PC-9 (cell line): Measurements from ENCODE around the gene ZNF555. TPM values are rescaled to one million over a fixed set of nuclear protein-coding genes. Genes with fewer than 3 reads are reported as not detected.

Source experiments
- BruUV-seq: library from RNA; stranded (reverse); fragments of 400-500 nt; replicated peaks from 2 replicates; lab custom pipeline; 2021; lab: Mats Ljungman, UMichigan
- CTCF ChIA-PET: fragments of 300-600 bp; sonication (Branson Sonifier 250); formaldehyde crosslinking; loops from one replicate; lab custom pipeline; 2022; ENCODE audit warnings: antibody characterized with exemption; lab: Charles Lee
- POLR2A ChIA-PET: fragments of 300-600 bp; sonication (Branson Sonifier 250); formaldehyde crosslinking; loops from one replicate; lab custom pipeline; 2022; ENCODE audit warnings: antibody characterized with exemption; ENCODE audit not compliant: unreplicated experiment; lab: Charles Lee
- DNase-seq, 2 experiments: peaks; one replicate each; pipeline versions ENCODE4 v3.0.0 to v3.0.0-alpha.2; 2015 to 2022; ENCODE audit warnings: mixed read lengths in 1 of 2
- H2AFZ ChIP-seq: fragments of 200-600 bp; sonication (generic); 2 replicates; pipeline ENCODE4 v1.8.1; 2017; ENCODE audit warnings: antibody characterized with exemption
- H3F3A ChIP-seq: fragments of 200-600 bp; sonication (generic); 2 replicates; pipeline ENCODE4 v1.8.1; 2017; ENCODE audit warnings: antibody characterized with exemption, mild to moderate bottlenecking, low read depth; ENCODE audit not compliant: insufficient read depth
- H3K27ac ChIP-seq: fragments of 200-600 bp; sonication (generic); 2 replicates; pipeline ENCODE4 v1.6.1; 2016; ENCODE audit warnings: mixed run types
- H3K27me3 ChIP-seq: fragments of 200-600 bp; sonication (generic); 2 replicates; pipeline ENCODE4 v1.6.1; 2016; ENCODE audit warnings: low read depth, mixed run types; ENCODE audit not compliant: insufficient read depth
- H3K36me3 ChIP-seq: fragments of 200-600 bp; sonication (generic); 2 replicates; pipeline ENCODE4 v1.6.1; 2016; ENCODE audit warnings: low read depth, mixed run types
- H3K4me1 ChIP-seq: fragments of 200-600 bp; sonication (generic); replicated peaks from 2 replicates; pipeline ENCODE4 v1.6.1; 2016; ENCODE audit warnings: mixed run types; ENCODE audit not compliant: insufficient read depth
- H3K4me2 ChIP-seq: fragments of 200-600 bp; sonication (generic); 2 replicates; pipeline ENCODE4 v1.6.1; 2017; ENCODE audit warnings: mixed run types
- H3K4me3 ChIP-seq: fragments of 200-600 bp; sonication (generic); 2 replicates; pipeline ENCODE4 v1.6.1; 2016; ENCODE audit warnings: mixed run types
- H3K79me2 ChIP-seq: fragments of 200-600 bp; sonication (generic); 2 replicates; pipeline ENCODE4 v1.6.1; 2017; ENCODE audit warnings: low read depth, mixed run types
- H3K9me2 ChIP-seq: fragments of 200-600 bp; sonication (generic); 2 replicates; pipeline ENCODE4 v1.8.1; 2017; ENCODE audit warnings: mild to moderate bottlenecking; ENCODE audit not compliant: insufficient read depth
- H3K9me3 ChIP-seq: fragments of 200-600 bp; sonication (generic); 2 replicates; pipeline ENCODE4 v1.8.1; 2016; ENCODE audit warnings: low read depth; ENCODE audit not compliant: insufficient read depth
- H4K20me1 ChIP-seq: fragments of 200-600 bp; sonication (generic); 2 replicates; pipeline ENCODE4 v1.8.1; 2017; ENCODE audit not compliant: insufficient read depth
- EZH2 ChIP-seq: fragments of 200-600 bp; sonication (generic); IDR thresholded peaks from 2 replicates; pipeline ENCODE4 v1.8.0; 2017; ENCODE audit warnings: antibody characterized with exemption, low read depth
- intact Hi-C: fragments of 100-400 bp; cut with micrococcal nuclease; formaldehyde crosslinking; loops from one replicate; pipeline ENCODE4 v1.10.0; 2022; ENCODE audit not compliant: unreplicated experiment
- total RNA-seq: library from RNA; stranded (reverse); gene quantifications from 2 replicates; pipeline ENCODE4 v1.2.3, GENCODE V29; 2021
- TF ChIP-seq, protein P1 (sequence below): fragments of 200-600 bp; sonication (generic); conservative IDR thresholded peaks from 2 replicates; pipeline ENCODE4 v1.6.1; 2017; ENCODE audit warnings: mixed run types, antibody characterized with exemption, mild to moderate bottlenecking, moderate library complexity

Gene ZNF555
- total RNA-seq, 1 experiment from 2014 or later: 2.2 TPM

DNA sequence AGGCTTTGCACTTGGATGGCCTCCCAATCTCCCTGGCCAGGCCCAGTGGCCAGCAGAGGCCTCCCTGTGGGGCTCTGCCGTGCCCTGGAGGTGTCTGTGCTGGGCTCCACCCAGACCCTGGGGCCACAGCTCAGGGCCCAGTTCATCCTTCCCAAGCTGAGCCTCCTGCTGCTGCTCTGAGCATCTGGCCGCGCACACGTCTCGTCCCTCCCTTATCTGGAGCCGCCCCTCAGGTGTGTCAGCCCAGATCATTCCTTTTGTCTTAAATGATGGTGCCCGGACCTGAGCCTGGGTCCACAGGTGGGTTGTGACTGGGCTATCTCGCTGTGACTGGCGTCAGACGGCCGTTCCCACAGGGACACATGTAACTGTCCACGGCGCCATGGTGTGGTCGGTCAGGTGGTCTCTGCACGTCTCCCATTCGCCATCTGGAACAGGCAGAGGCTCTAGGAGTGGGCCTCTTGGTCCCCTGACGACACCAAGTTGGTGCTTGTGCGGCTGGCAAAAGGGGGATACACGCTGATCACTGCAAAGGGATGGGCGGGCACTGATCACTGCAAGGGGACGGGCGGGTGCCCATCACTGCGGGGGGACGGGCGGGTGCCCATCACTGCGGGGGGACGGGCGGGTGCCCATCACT lies 35.9 kb upstream of the ZNF555 start:
- Histone ChIP-seq H3K9me3 (no peaks in the 10 kb centered on the region), H3K27ac (no peak overlapping the region), H4K20me1 (no peaks in the 10 kb centered on the region), H3F3A (no peaks in the 10 kb centered on the region), H3K79me2 (no peaks in the 10 kb centered on the region), H3K9me2 (no peaks in the 10 kb centered on the region), H3K4me2 (no peak overlapping the region), H3K27me3 (no peaks in the 10 kb centered on the region), H3K4me3 (no peak overlapping the region), H2AFZ (no peak overlapping the region), H3K4me1 (no peaks in the 10 kb centered on the region), H3K36me3 (no peaks in the 10 kb centered on the region)
- CTCF ChIA-PET: no interaction called here
- TF ChIP-seq EZH2: no peak
- TF ChIP-seq, protein P1, sequence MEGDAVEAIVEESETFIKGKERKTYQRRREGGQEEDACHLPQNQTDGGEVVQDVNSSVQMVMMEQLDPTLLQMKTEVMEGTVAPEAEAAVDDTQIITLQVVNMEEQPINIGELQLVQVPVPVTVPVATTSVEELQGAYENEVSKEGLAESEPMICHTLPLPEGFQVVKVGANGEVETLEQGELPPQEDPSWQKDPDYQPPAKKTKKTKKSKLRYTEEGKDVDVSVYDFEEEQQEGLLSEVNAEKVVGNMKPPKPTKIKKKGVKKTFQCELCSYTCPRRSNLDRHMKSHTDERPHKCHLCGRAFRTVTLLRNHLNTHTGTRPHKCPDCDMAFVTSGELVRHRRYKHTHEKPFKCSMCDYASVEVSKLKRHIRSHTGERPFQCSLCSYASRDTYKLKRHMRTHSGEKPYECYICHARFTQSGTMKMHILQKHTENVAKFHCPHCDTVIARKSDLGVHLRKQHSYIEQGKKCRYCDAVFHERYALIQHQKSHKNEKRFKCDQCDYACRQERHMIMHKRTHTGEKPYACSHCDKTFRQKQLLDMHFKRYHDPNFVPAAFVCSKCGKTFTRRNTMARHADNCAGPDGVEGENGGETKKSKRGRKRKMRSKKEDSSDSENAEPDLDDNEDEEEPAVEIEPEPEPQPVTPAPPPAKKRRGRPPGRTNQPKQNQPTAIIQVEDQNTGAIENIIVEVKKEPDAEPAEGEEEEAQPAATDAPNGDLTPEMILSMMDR: no peak
- no peak for DNase-seq
- POLR2A ChIA-PET: no interaction called here
- intact Hi-C loops: no loop called here
- BruUV-seq: no TSS peak

DNA sequence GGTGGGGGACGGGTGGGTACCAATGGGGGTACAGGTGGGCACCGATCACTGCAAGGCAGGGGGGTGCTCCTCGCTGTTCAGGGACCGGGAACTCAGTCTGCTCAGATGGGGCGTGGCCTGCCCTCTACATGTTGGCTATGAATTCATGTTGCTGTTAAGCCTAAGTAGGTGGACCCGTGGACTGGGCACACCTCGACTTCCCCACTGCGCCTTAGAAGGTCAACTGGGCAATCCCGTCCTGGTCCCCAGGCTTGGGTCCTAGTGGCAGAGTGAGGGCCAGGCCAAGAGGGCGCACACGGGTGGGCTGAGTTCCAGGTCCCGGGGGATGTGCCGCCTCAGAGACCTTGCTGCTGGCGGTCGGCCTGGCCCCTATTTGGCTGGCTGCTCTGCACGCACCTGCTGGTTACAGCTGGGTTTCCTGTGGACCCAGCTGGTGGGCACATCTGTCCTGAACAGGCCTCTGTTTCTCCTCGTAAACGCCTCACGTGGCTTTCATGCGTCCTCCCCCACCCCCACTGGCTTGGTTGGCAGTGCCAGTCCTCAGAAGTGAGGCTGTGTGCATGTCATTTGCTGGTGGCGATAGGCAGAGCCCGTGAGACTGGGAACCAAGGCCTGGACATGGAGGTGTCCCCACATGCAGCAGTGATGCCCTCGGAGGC lies 35.2 kb upstream of the ZNF555 start:
- Histone ChIP-seq H3K36me3 (no peaks in the 10 kb centered on the region), H3F3A (no peaks in the 10 kb centered on the region), H3K4me2 (no peak overlapping the region), H3K27ac (no peak overlapping the region), H3K9me2 (no peaks in the 10 kb centered on the region), H2AFZ (no peak overlapping the region), H3K79me2 (no peaks in the 10 kb centered on the region), H3K9me3 (no peaks in the 10 kb centered on the region), H3K4me3 (no peak overlapping the region), H3K27me3 (no peaks in the 10 kb centered on the region), H4K20me1 (no peaks in the 10 kb centered on the region), H3K4me1 (no peaks in the 10 kb centered on the region)
- BruUV-seq: no TSS peak
- intact Hi-C loops: no loop called here
- TF ChIP-seq EZH2: no peak
- TF ChIP-seq, protein P1: no peak
- POLR2A ChIA-PET: no interaction called here
- CTCF ChIA-PET: no interaction called here
- no peak for DNase-seq

DNA sequence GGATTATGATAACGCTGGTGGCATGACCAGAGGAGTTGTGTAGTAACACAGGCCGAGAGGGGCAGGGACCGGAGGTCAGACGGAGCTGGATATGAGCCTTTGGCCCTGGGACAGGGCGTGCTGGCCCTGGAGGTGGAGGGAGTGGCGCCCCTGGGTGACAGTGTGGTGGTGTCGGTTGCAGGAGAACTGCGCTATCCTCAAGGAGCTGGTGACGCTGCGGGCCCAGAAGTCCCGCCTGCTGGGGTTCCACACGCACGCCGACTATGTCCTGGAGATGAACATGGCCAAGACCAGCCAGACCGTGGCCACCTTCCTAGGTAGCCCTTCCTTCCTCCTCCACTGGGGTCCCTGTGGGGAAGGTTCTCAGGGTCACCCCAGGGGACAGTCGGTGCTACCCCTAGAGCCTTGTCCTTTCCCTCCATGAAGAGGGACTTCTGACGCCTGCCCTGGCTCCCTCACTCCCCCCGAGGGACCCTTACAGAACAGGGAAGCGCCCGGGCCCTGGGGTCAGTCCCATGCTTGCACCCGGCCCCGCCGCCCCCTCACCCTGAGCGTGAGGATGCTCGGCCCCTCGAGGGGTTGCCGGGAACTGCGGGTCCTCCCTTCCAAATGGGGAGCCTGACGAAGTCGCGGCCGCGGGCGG lies 34.4 kb upstream of the ZNF555 start:
- Histone ChIP-seq H4K20me1 (no peaks in the 10 kb centered on the region), H3K4me3 (no peak overlapping the region), H3K4me2 (no peak overlapping the region), H2AFZ (no peak overlapping the region), H3K79me2 (no peaks in the 10 kb centered on the region), H3F3A (no peaks in the 10 kb centered on the region), H3K27me3 (no peaks in the 10 kb centered on the region), H3K4me1 (no peaks in the 10 kb centered on the region), H3K9me2 (no peaks in the 10 kb centered on the region), H3K36me3 (no peaks in the 10 kb centered on the region), H3K27ac (no peak overlapping the region), H3K9me3 (no peaks in the 10 kb centered on the region)
- no peak for DNase-seq
- TF ChIP-seq, protein P1: no peak
- TF ChIP-seq EZH2: no peak
- POLR2A ChIA-PET: no interaction called here
- CTCF ChIA-PET: no interaction called here
- BruUV-seq: no TSS peak
- intact Hi-C loops: no loop called here
